A549 (cell line): ENCODE measurements around the gene GET4. TPM values are rescaled to one million over a fixed set of nuclear protein-coding genes. Genes with fewer than 3 reads are reported as not detected.

Experiments used
- ATAC-seq, 2 experiments: fragments of 200-7000 bp in 1 of 2; fragments of >200 bp in 1 of 2; cut with Nextera tagmentation in 1 of 2; cut with Tn5 transposase in 1 of 2; 3 replicates each; pipeline versions ENCODE4 v1.8.0 to v1.9.1; 2018 to 2020; ENCODE audit warnings: mild to moderate bottlenecking in 1 of 2, moderate library complexity in 1 of 2
- CTCF ChIA-PET: fragments of 300-600 bp; sonication (Branson Sonifier 250); formaldehyde crosslinking; extraction: SDS; loops from one replicate; lab custom pipeline; 2021; ENCODE audit warnings: antibody characterized with exemption, inconsistent platforms; lab: Yijun Ruan, JAX
- POLR2A ChIA-PET: fragments of 350-600 bp; formaldehyde crosslinking; extraction: SDS; loops from one replicate; lab custom pipeline; 2021; ENCODE audit warnings: antibody characterized with exemption, inconsistent platforms; lab: Yijun Ruan, JAX
- DNase-seq, 2 experiments: peaks; one replicate each; pipeline versions ENCODE4 v3.0.0 to v3.0.0-alpha.2; 2011 to 2016; ENCODE audit warnings: low read depth in 1 of 2, low spot score in 1 of 2
- FAIRE-seq: peaks from 2 replicates; lab custom pipeline; 2011; peaks lifted over from hg19 to GRCh38; lab: Jason Lieb, UNC
- H3K27ac ChIP-seq, 2 experiments: fragments of >200 bp; sonication (Bioruptor Twin); formaldehyde crosslinking; 3 replicates each; pipeline ENCODE4 v1.5.1; 2016 to 2017
- H3K4me1 ChIP-seq: fragments of >200 bp; sonication (Bioruptor Twin); formaldehyde crosslinking; 3 replicates; pipeline ENCODE4 v1.6.1; 2016
- H3K4me2 ChIP-seq: fragments of >200 bp; sonication (Bioruptor Twin); formaldehyde crosslinking; 3 replicates; pipeline ENCODE4 v1.6.1; 2016
- H3K4me3 ChIP-seq: fragments of >200 bp; sonication (Bioruptor Twin); formaldehyde crosslinking; 3 replicates; pipeline ENCODE4 v1.5.1; 2016
- H3K9me3 ChIP-seq: fragments of >200 bp; sonication (Bioruptor Twin); formaldehyde crosslinking; 3 replicates; pipeline ENCODE4 v1.6.1; 2016
- CEBPB ChIP-seq, 2 experiments: fragments of >200 bp in 1 of 2; sonication (Bioruptor Twin) in 1 of 2; formaldehyde crosslinking in 1 of 2; IDR thresholded peaks; 2 replicates each; pipeline ENCODE4 v1.6.1; 2012 to 2016
- CHD2 ChIP-seq: fragments of 150-350 bp; IDR thresholded peaks from 2 replicates; pipeline ENCODE4 v1.6.1; 2014; ENCODE audit warnings: low read length; ENCODE audit not compliant: partially characterized antibody
- EHMT2 ChIP-seq: fragments of 200-600 bp; sonication (generic); IDR thresholded peaks from 2 replicates; pipeline ENCODE4 v1.6.1; 2016; ENCODE audit warnings: antibody characterized with exemption, low read depth, mild to moderate bottlenecking, moderate library complexity
- ESRRA ChIP-seq: fragments of 150-350 bp; IDR thresholded peaks from 2 replicates; pipeline ENCODE4 v1.6.1; 2014; ENCODE audit warnings: mild to moderate bottlenecking, low read length, borderline replicate concordance
- FOSL2 ChIP-seq, 2 experiments: fragments of 450-650 bp in 1 of 2; fragments of >200 bp in 1 of 2; sonication (Bioruptor Twin) in 1 of 2; formaldehyde crosslinking; IDR thresholded peaks; 2 replicates each; pipeline versions ENCODE4 v1.5.0 to v1.6.1; 2016 to 2020; ENCODE audit warnings: mild to moderate bottlenecking in 1 of 2, moderate library complexity in 1 of 2
- FOXS1 ChIP-seq: fragments of 250-450 bp; sonication (Bioruptor Pico); IDR thresholded peaks from 2 replicates; pipeline ENCODE4 v1.5.0; 2020; ENCODE audit warnings: mild to moderate bottlenecking, moderate library complexity
- GATA3 ChIP-seq: IDR thresholded peaks from 2 replicates; pipeline ENCODE4 v1.6.1; 2012; ENCODE audit warnings: borderline replicate concordance
- HEYL ChIP-seq: fragments of 250-450 bp; sonication (Bioruptor Pico); IDR thresholded peaks from 2 replicates; pipeline ENCODE4 v1.8.0; 2021; ENCODE audit warnings: mild to moderate bottlenecking, moderate library complexity
- HOXB13 ChIP-seq: fragments of 250-450 bp; sonication (Bioruptor Pico); IDR thresholded peaks from 2 replicates; pipeline ENCODE4 v1.5.0; 2020; ENCODE audit warnings: low read depth, mild to moderate bottlenecking, moderate library complexity
- JUN ChIP-seq, 2 experiments: fragments of >200 bp; sonication (Bioruptor Twin); formaldehyde crosslinking; IDR thresholded peaks; 2 replicates in 1 of 2; 3 replicates in 1 of 2; pipeline ENCODE4 v1.6.1; 2016 to 2017
- MYC ChIP-seq: IDR thresholded peaks from 2 replicates; pipeline ENCODE4 v1.6.1; 2012; ENCODE audit warnings: mild to moderate bottlenecking, inconsistent platforms, low read length, improper control_type of control experiment, borderline replicate concordance
- NR3C1 ChIP-seq: fragments of >200 bp; sonication (Bioruptor Twin); formaldehyde crosslinking; IDR thresholded peaks from 3 replicates; pipeline ENCODE4 v1.6.1; 2017
- RAD21 ChIP-seq, 2 experiments: fragments of >200 bp in 1 of 2; sonication (Bioruptor Twin) in 1 of 2; formaldehyde crosslinking in 1 of 2; IDR thresholded peaks in 1 of 2; conservative IDR thresholded peaks in 1 of 2; 2 replicates in 1 of 2; 3 replicates in 1 of 2; pipeline ENCODE4 v1.6.1; 2012 to 2018; ENCODE audit warnings: inconsistent platforms in 1 of 2
- RNF2 ChIP-seq: fragments of 200-600 bp; sonication (generic); IDR thresholded peaks from 2 replicates; pipeline ENCODE4 v1.6.1; 2016; ENCODE audit warnings: low read depth, mild to moderate bottlenecking, antibody characterized with exemption, moderate library complexity, borderline replicate concordance
- ZFP36 ChIP-seq: fragments of 450-650 bp; IDR thresholded peaks from 2 replicates; pipeline ENCODE4 v1.6.1; 2014; ENCODE audit warnings: borderline replicate concordance; ENCODE audit not compliant: partially characterized antibody
- ZSCAN20 ChIP-seq: fragments of 250-450 bp; sonication (Bioruptor Pico); IDR thresholded peaks from 2 replicates; pipeline ENCODE4 v1.8.0; 2022; ENCODE audit warnings: mild to moderate bottlenecking, moderate library complexity
- WGBS: methylation state at CpG from one replicate; pipeline ENCODE4 v1.1.6; 2017; ENCODE audit errors: missing lambda C conversion rate; 5-methylcytosine and 5-hydroxymethylcytosine counted together
- polyA plus RNA-seq, 4 experiments: library from polyadenylated mRNA; depleted of rRNA in 3 of 4; stranded (reverse); fragments of >200 nt; fragmentation: RNase III in 1 of 4; extraction: RNeasy Plus Mini Kit Qiagen cat#74134 plus additional on column Dnase treatment in 1 of 4; gene quantifications; 2 replicates in 3 of 4; 3 replicates in 1 of 4; pipeline ENCODE4 v1.2.3, GENCODE V29; 2011 to 2017
- TF ChIP-seq, protein P1 (sequence below): IDR thresholded peaks from 2 replicates; pipeline ENCODE4 v1.6.1; 2012
- TF ChIP-seq, protein P2 (sequence below): fragments of 150-350 bp; IDR thresholded peaks from 2 replicates; pipeline ENCODE4 v1.6.1; 2014; ENCODE audit warnings: low read depth, mild to moderate bottlenecking, low read length
- TF ChIP-seq, protein P3 (sequence below): fragments of 200-600 bp; sonication (generic); IDR thresholded peaks from 2 replicates; pipeline ENCODE4 v1.6.1; 2016; ENCODE audit warnings: antibody characterized with exemption, mild to moderate bottlenecking, moderate library complexity
- TF ChIP-seq, protein P4 (sequence below): fragments of >200 bp; sonication (Bioruptor Twin); formaldehyde crosslinking; IDR thresholded peaks from 2 replicates; pipeline ENCODE4 v1.6.1; 2016

GET4 gene
- polyA plus RNA-seq, 2 of the 4 experiments (the other 2 are of a cell fraction): 26.1 to 37.0 TPM

DNA sequence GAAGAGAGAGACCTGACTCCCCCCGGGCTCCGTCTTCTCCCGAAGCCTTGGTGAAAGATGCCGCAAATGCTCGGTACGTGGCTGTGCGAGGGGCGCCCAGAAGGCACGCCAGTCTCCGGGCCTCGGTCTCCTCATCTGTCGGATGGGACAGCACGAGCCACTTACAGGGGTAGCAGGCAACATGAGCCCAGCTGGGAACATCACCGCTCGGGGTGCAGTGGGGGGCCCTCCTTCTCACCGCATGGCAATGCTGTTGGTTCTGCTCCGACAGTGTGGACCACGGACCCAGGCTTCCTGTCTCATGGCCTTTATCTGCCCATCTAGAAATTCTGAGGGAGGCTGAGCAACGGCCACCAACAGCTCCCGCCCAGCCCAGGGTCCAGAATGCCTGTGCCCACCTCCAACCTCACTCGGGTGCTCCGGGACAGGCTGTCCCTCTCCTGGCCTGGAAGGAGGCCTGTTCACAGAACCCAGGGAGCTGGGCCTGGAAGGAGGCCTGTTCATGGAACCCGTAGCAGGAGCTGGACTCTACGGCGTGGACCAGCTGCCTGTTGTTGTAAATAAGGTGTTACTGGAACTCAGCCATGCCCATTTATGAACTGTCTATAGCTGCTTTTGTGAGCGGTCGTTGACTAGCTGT, 62.3 kb downstream of the GET4 start:
- Histone ChIP-seq H3K9me3 (peaks cover 7% of the 10 kb centered on the region; the same call in 2 of the 3 replicates), H3K4me2 (no peak overlapping the region), H3K4me3 (no peak overlapping the region), H3K4me1 (peaks cover 12% of the 10 kb centered on the region), H3K27ac (no peak overlapping the region)
- ChIA-PET POLR2A (no interaction called here), CTCF (interaction anchor here (0.6 to 1.6 kb wide), 4 partner anchors 13 to 54 kb away, joined by 3 to 6 read pairs (median 4); partner anchors contain the start of gene ADAP1)
- ATAC-seq: no peak
- FAIRE-seq: no peak
- no peak for TF ChIP-seq NR3C1
- TF ChIP-seq, protein P1, sequence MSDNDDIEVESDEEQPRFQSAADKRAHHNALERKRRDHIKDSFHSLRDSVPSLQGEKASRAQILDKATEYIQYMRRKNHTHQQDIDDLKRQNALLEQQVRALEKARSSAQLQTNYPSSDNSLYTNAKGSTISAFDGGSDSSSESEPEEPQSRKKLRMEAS: no peak
- no peak for TF ChIP-seq HEYL (CRISPR knock-in tag)
- TF ChIP-seq, protein P2, sequence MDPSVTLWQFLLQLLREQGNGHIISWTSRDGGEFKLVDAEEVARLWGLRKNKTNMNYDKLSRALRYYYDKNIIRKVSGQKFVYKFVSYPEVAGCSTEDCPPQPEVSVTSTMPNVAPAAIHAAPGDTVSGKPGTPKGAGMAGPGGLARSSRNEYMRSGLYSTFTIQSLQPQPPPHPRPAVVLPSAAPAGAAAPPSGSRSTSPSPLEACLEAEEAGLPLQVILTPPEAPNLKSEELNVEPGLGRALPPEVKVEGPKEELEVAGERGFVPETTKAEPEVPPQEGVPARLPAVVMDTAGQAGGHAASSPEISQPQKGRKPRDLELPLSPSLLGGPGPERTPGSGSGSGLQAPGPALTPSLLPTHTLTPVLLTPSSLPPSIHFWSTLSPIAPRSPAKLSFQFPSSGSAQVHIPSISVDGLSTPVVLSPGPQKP: no peak
- TF ChIP-seq CEBPB (IDR thresholded peaks at IDR 0.05): no peak
- no peak for TF ChIP-seq EHMT2
- TF ChIP-seq GATA3: no peak
- TF ChIP-seq RNF2: no peak
- TF ChIP-seq MYC: no peak
- no peak for TF ChIP-seq RAD21 (conservative IDR thresholded peaks at IDR 0.05 in 1 of 2, IDR thresholded peaks at IDR 0.05 in 1 of 2)
- TF ChIP-seq, protein P3, sequence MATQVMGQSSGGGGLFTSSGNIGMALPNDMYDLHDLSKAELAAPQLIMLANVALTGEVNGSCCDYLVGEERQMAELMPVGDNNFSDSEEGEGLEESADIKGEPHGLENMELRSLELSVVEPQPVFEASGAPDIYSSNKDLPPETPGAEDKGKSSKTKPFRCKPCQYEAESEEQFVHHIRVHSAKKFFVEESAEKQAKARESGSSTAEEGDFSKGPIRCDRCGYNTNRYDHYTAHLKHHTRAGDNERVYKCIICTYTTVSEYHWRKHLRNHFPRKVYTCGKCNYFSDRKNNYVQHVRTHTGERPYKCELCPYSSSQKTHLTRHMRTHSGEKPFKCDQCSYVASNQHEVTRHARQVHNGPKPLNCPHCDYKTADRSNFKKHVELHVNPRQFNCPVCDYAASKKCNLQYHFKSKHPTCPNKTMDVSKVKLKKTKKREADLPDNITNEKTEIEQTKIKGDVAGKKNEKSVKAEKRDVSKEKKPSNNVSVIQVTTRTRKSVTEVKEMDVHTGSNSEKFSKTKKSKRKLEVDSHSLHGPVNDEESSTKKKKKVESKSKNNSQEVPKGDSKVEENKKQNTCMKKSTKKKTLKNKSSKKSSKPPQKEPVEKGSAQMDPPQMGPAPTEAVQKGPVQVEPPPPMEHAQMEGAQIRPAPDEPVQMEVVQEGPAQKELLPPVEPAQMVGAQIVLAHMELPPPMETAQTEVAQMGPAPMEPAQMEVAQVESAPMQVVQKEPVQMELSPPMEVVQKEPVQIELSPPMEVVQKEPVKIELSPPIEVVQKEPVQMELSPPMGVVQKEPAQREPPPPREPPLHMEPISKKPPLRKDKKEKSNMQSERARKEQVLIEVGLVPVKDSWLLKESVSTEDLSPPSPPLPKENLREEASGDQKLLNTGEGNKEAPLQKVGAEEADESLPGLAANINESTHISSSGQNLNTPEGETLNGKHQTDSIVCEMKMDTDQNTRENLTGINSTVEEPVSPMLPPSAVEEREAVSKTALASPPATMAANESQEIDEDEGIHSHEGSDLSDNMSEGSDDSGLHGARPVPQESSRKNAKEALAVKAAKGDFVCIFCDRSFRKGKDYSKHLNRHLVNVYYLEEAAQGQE: no peak
- no peak for TF ChIP-seq CHD2
- TF ChIP-seq FOXS1 (CRISPR knock-in tag): no peak
- TF ChIP-seq, protein P4, sequence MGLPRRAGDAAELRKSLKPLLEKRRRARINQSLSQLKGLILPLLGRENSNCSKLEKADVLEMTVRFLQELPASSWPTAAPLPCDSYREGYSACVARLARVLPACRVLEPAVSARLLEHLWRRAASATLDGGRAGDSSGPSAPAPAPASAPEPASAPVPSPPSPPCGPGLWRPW: no peak
- TF ChIP-seq FOSL2 (IDR thresholded peaks at IDR 0.05): no peak
- TF ChIP-seq FOSL2 (CRISPR knock-in tag; IDR thresholded peaks at IDR 0.05): no peak
- DNase-seq: no peak
- 91% methylated on average over 9 of the region's 27 CpGs for WGBS

DNA sequence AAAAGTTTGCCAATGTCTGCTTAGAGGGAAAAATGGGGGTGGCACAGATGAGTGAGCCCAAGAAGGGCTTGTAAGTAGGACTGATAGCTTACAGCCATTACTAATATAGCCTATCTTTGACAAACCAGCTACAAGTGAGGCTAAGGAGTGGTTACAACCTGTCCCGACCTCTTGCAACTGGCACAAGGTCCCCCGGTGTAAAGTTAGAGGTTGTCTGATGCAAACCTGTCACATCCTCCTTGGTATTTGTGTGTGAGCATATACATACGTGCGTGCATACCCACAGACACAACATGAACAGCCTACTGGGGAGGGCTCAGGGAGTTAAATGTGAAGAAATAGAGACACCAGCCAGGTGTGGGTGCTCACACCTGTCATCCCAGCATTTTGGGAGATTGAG, 63.5 kb downstream of the GET4 start:
- FAIRE-seq (no peak), ATAC-seq (no peak), DNase-seq (no peak)
- Histone ChIP-seq H3K27ac (no peak overlapping the region), H3K4me3 (no peak overlapping the region), H3K4me2 (no peak overlapping the region), H3K4me1 (peaks cover 12% of the 10 kb centered on the region), H3K9me3 (peaks cover 7% of the 10 kb centered on the region; the same call in 2 of the 3 replicates)
- POLR2A ChIA-PET: interaction anchor here (0.7 kb wide), 1 partner anchor 780 kb away, joined by 4 read pairs; no protein-coding TSS in a partner anchor
- 86% methylated on average over 4 of the region's 4 CpGs for WGBS
- TF ChIP-seq RNF2 (no peak), ZSCAN20 (CRISPR knock-in tag) (no peak), ESRRA (no peak), ZFP36 (no peak), HOXB13 (CRISPR knock-in tag) (no peak), JUN (IDR thresholded peaks at IDR 0.05) (no peak)
- CTCF ChIA-PET: interaction anchor here (0.6 to 1.7 kb wide), 3 partner anchors 11 to 53 kb away, joined by 3 to 5 read pairs (median 3); no protein-coding TSS in a partner anchor
